Urinary bladder (tissue), 4 donors: Measurements from ENCODE around the gene CLIC1. TPM values are rescaled to one million over a fixed set of nuclear protein-coding genes. Genes with fewer than 3 reads are reported as not detected.

ENCODE experiments used
- DNase-seq: peaks from one replicate; pipeline ENCODE4 v3.0.0-alpha.2; 2015; ENCODE audit errors: extremely low spot score
- H3K27ac ChIP-seq: one replicate; pipeline ENCODE4 v1.5.1; 2013; ENCODE audit warnings: low read depth, mild to moderate bottlenecking, moderate library complexity
- H3K36me3 ChIP-seq: one replicate; pipeline ENCODE4 v1.6.1; 2013; ENCODE audit warnings: mild to moderate bottlenecking, moderate library complexity; ENCODE audit not compliant: insufficient read depth
- H3K4me1 ChIP-seq: one replicate; pipeline ENCODE4 v1.6.1; 2013; ENCODE audit warnings: mild to moderate bottlenecking, moderate library complexity; ENCODE audit not compliant: insufficient read depth
- H3K4me3 ChIP-seq: one replicate; pipeline ENCODE4 v1.5.1; 2013; ENCODE audit warnings: low read depth, low read length
- WGBS: extraction: QIAGEN DNeasy Blood & Tissue Kit; methylation state at CpG from one replicate; pipeline ENCODE4 v1.1.7; 2013; 5-methylcytosine and 5-hydroxymethylcytosine counted together
- polyA plus RNA-seq: library from polyadenylated mRNA; stranded (reverse); fragments of 200-250 nt; gene quantifications from one replicate; pipeline ENCODE4 v1.2.3, GENCODE V29; 2013
- total RNA-seq: library from RNA; depleted of rRNA; stranded (reverse); fragments of >200 nt; gene quantifications from one replicate; pipeline ENCODE4 v1.2.3, GENCODE V29; 2014
- donor health status: healthy with polysubstance abuse.
- donor health status: healthy.

The CLIC1 gene
- total and polyA plus RNA-seq, 2 donors, result 200 to 303 TPM

- no peak for DNase-seq
- Histone ChIP-seq H3K4me1 (no peaks in the 10 kb centered on the region), H3K27ac (no peak overlapping the region), H3K36me3 (no peaks in the 10 kb centered on the region), H3K4me3 (no peak overlapping the region)
- 67% methylated on average over 8 of the region's 8 CpGs for WGBS
Measured at GRCh38 chr6:31762878-31763618, 26.7 kb upstream of the CLIC1 start.

GRCh38 chr6:31762356-31762755 is 26.0 kb upstream of the CLIC1 start, which contains the start of gene SAPCD1:
SAPCD1 (plus strand) TSS chr6:31762656; CDS start chr6:31763055, 399 bp downstream.
- Histone ChIP-seq H3K36me3 (no peaks in the 10 kb centered on the region), H3K27ac (no peak within 1 kb of the TSS), H3K4me1 (no peaks in the 10 kb centered on the region), H3K4me3 (no peak within 1 kb of the TSS)
- 70% methylated on average over 4 of the region's 4 CpGs for WGBS
- no peak for DNase-seq

- 97% methylated on average over 8 of the region's 8 CpGs for WGBS
- Histone ChIP-seq H3K4me3 (no peak overlapping the region), H3K27ac (no peak overlapping the region), H3K4me1 (no peaks in the 10 kb centered on the region), H3K36me3 (no peaks in the 10 kb centered on the region)
- DNase-seq, result no peak
Measured at GRCh38 chr6:31761343-31761742, 25.0 kb upstream of the CLIC1 start.

- WGBS, result 91% methylated on average over 5 of the region's 5 CpGs
- no peaks in the 10 kb centered on the region for H3K36me3 ChIP-seq
- no peak for DNase-seq
- no peaks in the 10 kb centered on the region for H3K4me1 ChIP-seq
- H3K4me3 ChIP-seq, result no peak overlapping the region
- no peak overlapping the region for H3K27ac ChIP-seq
Measured at GRCh38 chr6:31760790-31761189, 24.5 kb upstream of the CLIC1 start.

- Histone ChIP-seq H3K36me3 (no peaks in the 10 kb centered on the region), H3K4me1 (no peaks in the 10 kb centered on the region), H3K27ac (no peak overlapping the region), H3K4me3 (no peak overlapping the region)
- DNase-seq, result no peak
- WGBS, result 96% methylated on average over 2 of the region's 2 CpGs
Measured at GRCh38 chr6:31758281-31758680, 22.0 kb upstream of the CLIC1 start.

- Histone ChIP-seq H3K27ac (no peak overlapping the region), H3K4me1 (no peaks in the 10 kb centered on the region), H3K36me3 (no peaks in the 10 kb centered on the region), H3K4me3 (no peak overlapping the region)
- no peak for DNase-seq
- WGBS, result 71% methylated on average over 8 of the region's 8 CpGs
Measured at GRCh38 chr6:31752739-31753319, 16.5 kb upstream of the CLIC1 start.

- no peak overlapping the region for H3K27ac ChIP-seq
- H3K4me3 ChIP-seq, result no peak overlapping the region
- no peak for DNase-seq
- WGBS, result 84% methylated on average over 7 of the region's 7 CpGs
- H3K4me1 ChIP-seq, result no peaks in the 10 kb centered on the region
- no peaks in the 10 kb centered on the region for H3K36me3 ChIP-seq
Measured at GRCh38 chr6:31750411-31751022, 14.2 kb upstream of the CLIC1 start.

GRCh38 chr6:31749301-31750036 is 13.1 kb upstream of the CLIC1 start:
- no peaks in the 10 kb centered on the region for H3K36me3 ChIP-seq
- H3K27ac ChIP-seq, result no peak overlapping the region
- WGBS, result 91% methylated on average over 8 of the region's 8 CpGs
- no peaks in the 10 kb centered on the region for H3K4me1 ChIP-seq
- H3K4me3 ChIP-seq, result no peak overlapping the region
- no peak for DNase-seq

GRCh38 chr6:31744422-31744821 is 8.1 kb upstream of the CLIC1 start:
- no peaks in the 10 kb centered on the region for H3K36me3 ChIP-seq
- WGBS, result 38% methylated on average over 1 of the region's 1 CpG
- no peaks in the 10 kb centered on the region for H3K4me1 ChIP-seq
- H3K4me3 ChIP-seq, result no peak overlapping the region
- no peak overlapping the region for H3K27ac ChIP-seq
- DNase-seq, result no peak

- Histone ChIP-seq H3K4me1 (no peaks in the 10 kb centered on the region), H3K36me3 (no peaks in the 10 kb centered on the region), H3K4me3 (no peak overlapping the region), H3K27ac (no peak overlapping the region)
- DNase-seq, result no peak
- WGBS, result 85% methylated on average over 3 of the region's 3 CpGs
Measured at GRCh38 chr6:31742894-31743293, 6.6 kb upstream of the CLIC1 start.

- no peak for DNase-seq
- H3K27ac ChIP-seq, result no peak overlapping the region
- WGBS, result 79% methylated on average over 2 of the region's 2 CpGs
- H3K4me1 ChIP-seq, result no peaks in the 10 kb centered on the region
- H3K4me3 ChIP-seq, result no peak overlapping the region
- no peaks in the 10 kb centered on the region for H3K36me3 ChIP-seq
Measured at GRCh38 chr6:31741815-31742214, 5.5 kb upstream of the CLIC1 start.

- H3K4me1 ChIP-seq, result no peaks in the 10 kb centered on the region
- no peak overlapping the region for H3K27ac ChIP-seq
- peak overlapping the region; percentile 40 for H3K4me3 ChIP-seq
- no peaks in the 10 kb centered on the region for H3K36me3 ChIP-seq
- WGBS, result 21% methylated on average over 29 of the region's 29 CpGs
- no peak for DNase-seq
Measured at GRCh38 chr6:31740397-31741223, 4.3 kb upstream of the CLIC1 start.
